Fibroblast of lung (primary cell): Measurements from ENCODE around the gene PHLDA2.

Experiments
- EZH2 ChIP-seq: IDR thresholded peaks from 2 replicates; pipeline ENCODE4 v1.5.1; 2012; ENCODE audit warnings: low read length, control low read depth, mild to moderate bottlenecking; ENCODE audit errors: missing control alignments
- TF ChIP-seq, protein P1 (sequence below), 2 donors: IDR thresholded peaks in 1 of 2; conservative IDR thresholded peaks in 1 of 2; 1 replicate in 1 of 2; 2 replicates in 1 of 2; pipeline ENCODE4 v1.5.1; 2011 to 2012; ENCODE audit warnings: low read length in 2 of 2, control low read depth in 1 of 2, inconsistent platforms in 1 of 2, low read depth in 1 of 2, mild to moderate bottlenecking in 1 of 2

DNA sequence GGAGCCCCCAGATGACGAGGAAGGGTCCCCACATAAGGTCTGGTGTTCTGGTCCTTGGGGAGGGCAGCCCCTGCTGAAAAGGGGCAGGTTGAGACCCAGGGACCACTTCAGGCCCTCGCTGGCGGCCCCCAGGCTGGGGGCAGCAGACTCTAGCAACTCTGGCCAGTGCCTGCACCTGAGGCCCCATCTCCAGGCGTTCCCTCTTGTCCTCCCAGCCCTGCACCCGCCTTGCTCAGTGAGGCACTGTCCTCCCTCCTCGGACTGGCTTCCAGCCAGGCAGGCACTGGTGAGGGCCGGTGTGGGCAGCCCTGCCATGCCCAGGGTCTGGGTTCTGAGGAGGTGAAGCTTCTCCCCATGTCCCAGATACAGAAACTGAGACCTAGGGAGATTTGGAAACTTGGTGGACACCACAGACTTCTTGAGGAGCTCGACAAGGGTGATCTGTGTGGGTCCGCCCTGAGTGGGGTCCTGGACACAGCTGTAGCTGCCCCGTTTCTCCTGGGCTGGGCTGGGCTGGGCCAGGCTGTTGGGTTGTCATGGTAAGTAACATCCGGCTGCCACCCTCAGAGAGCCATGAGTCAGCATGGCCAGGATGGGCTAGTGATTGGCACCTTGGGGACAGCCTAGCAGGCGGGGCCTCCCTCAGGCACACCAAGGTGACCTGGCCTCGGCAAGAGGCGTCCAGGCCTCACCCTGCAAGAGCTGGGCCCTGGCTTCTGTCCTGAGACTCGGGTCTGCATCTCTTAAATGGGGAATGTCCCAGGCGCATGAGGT lies 11.1 kb upstream of the PHLDA2 start:
- TF ChIP-seq, protein P1, sequence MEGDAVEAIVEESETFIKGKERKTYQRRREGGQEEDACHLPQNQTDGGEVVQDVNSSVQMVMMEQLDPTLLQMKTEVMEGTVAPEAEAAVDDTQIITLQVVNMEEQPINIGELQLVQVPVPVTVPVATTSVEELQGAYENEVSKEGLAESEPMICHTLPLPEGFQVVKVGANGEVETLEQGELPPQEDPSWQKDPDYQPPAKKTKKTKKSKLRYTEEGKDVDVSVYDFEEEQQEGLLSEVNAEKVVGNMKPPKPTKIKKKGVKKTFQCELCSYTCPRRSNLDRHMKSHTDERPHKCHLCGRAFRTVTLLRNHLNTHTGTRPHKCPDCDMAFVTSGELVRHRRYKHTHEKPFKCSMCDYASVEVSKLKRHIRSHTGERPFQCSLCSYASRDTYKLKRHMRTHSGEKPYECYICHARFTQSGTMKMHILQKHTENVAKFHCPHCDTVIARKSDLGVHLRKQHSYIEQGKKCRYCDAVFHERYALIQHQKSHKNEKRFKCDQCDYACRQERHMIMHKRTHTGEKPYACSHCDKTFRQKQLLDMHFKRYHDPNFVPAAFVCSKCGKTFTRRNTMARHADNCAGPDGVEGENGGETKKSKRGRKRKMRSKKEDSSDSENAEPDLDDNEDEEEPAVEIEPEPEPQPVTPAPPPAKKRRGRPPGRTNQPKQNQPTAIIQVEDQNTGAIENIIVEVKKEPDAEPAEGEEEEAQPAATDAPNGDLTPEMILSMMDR (conservative IDR thresholded peaks at IDR 0.05 in 1 of 2, IDR thresholded peaks at IDR 0.05 in 1 of 2; ENCODE audit: low read depth in 1 of 2, low read length in 2 of 2), result no peak
- no peak for TF ChIP-seq EZH2
